Measurements from ENCODE around the gene VPS39. TPM values are rescaled to one million over a fixed set of nuclear protein-coding genes. Genes with fewer than 3 reads are reported as not detected.
"Not testable (repeated sequence)": the region's sequence is repeated elsewhere in the genome, so short reads cannot be mapped to it uniquely, and the experiment has no call there.

The VPS39 gene
- total RNA-seq = 10 to 100 TPM; 45.1 to 53.3 (median 48.3) TPM
- 35.5 TPM for polyA plus RNA-seq
- long read RNA-seq, donor 1, full-length matches to known transcripts = 79 of 112 reads
- long read RNA-seq, donor 1, partial matches to known transcripts = 21 of 112 reads
- long read RNA-seq, donor 1, other reads (novel, unspliced or antisense) = 12 of 112 reads
- long read RNA-seq, donor 2, full-length matches to known transcripts = 46 of 60 reads
- long read RNA-seq, donor 2, partial matches to known transcripts = 12 of 60 reads
- long read RNA-seq, donor 2, other reads (novel, unspliced or antisense) = 2 of 60 reads
- long read RNA-seq, donor 3, full-length matches to known transcripts = 152 of 206 reads
- long read RNA-seq, donor 3, partial matches to known transcripts = 31 of 206 reads
- long read RNA-seq, donor 3, other reads (novel, unspliced or antisense) = 23 of 206 reads
- long read RNA-seq, donor 4, full-length matches to known transcripts = 49 of 76 reads
- long read RNA-seq, donor 4, partial matches to known transcripts = 15 of 76 reads
- long read RNA-seq, donor 4, other reads (novel, unspliced or antisense) = 12 of 76 reads

GRCh38 chr15:42207674-42208579 lies at the start of gene VPS39:
VPS39 (minus strand) TSS chr15:42208304; CDS start chr15:42208153, 151 bp downstream.
- H3K9me3 ChIP-seq (ENCODE audit: control insufficient read depth, low read length) = no peaks in the 10 kb centered on the region
- H3K27ac ChIP-seq (ENCODE audit: low read length) = peak within 1 kb of the TSS; percentile 71
- peaks cover 8% of the 10 kb centered on the region for H3K4me1 ChIP-seq (ENCODE audit: control insufficient read depth, insufficient read depth, low read length)
- H3K4me3 ChIP-seq (ENCODE audit: low read length) = peak within 1 kb of the TSS; percentile 86
- no peaks in the 10 kb centered on the region for H3K27me3 ChIP-seq (ENCODE audit: control insufficient read depth, insufficient read depth)
- 2% methylated on average over 45 of the region's 45 CpGs for WGBS
- DNase-seq (peak; percentile 86 to 95 (median 94)), ATAC-seq (peak; percentile 98 to 99)
- intact Hi-C loops (cut with DNase I) = no loop called here

DNA sequence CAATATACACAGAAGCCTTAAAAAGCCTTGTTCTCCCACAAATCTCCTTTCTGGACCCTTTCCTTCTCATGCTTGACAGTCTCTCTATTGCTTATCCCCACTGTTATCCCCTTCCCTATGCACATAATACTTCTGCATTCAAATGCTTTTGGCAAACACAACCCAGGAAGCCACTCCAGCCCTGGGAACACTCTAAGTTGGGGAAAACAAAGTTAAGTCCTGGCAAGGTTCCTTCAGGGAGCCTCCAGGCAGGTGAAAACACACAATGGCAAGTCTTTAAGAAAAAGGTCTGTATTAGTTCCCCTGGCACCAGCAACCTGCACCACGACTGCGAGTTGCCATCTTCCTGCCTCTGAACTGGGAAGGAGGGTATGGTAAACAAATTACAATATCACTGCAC lies 45.2 kb upstream of the VPS39 start:
- 94% methylated on average over 2 of the region's 2 CpGs for WGBS
- intact Hi-C loops (cut with DNase I) = no loop called here
- DNase-seq = no peak

GRCh38 chr15:42240823-42241222 lies 32.7 kb upstream of the VPS39 start:
- 98% methylated on average over 1 of the region's 1 CpG for WGBS
- intact Hi-C loops (cut with DNase I) = no loop called here
- DNase-seq = no peak
- H3K4me3 ChIP-seq (ENCODE audit: low read length) = no peak overlapping the region
- H3K27me3 ChIP-seq (ENCODE audit: control insufficient read depth, insufficient read depth) = no peaks in the 10 kb centered on the region
- H3K27ac ChIP-seq (ENCODE audit: low read length) = no peak overlapping the region
- no peaks in the 10 kb centered on the region for H3K9me3 ChIP-seq (ENCODE audit: control insufficient read depth, low read length)
- no peak for ATAC-seq
- H3K4me1 ChIP-seq (ENCODE audit: control insufficient read depth, insufficient read depth, low read length) = no peaks in the 10 kb centered on the region

More for the DNA sequence above, 45.2 kb upstream of the VPS39 start:
- no peak overlapping the region for H3K27ac ChIP-seq (ENCODE audit: low read length)
- H3K4me1 ChIP-seq (ENCODE audit: control insufficient read depth, insufficient read depth, low read length) = no peaks in the 10 kb centered on the region
- no peak overlapping the region for H3K4me3 ChIP-seq (ENCODE audit: low read length)
- ATAC-seq = no peak
- H3K27me3 ChIP-seq (ENCODE audit: control insufficient read depth, insufficient read depth) = no peaks in the 10 kb centered on the region
- no peaks in the 10 kb centered on the region for H3K9me3 ChIP-seq (ENCODE audit: control insufficient read depth, low read length)

GRCh38 chr15:42239528-42240182 lies 31.6 kb upstream of the VPS39 start:
- no peak for ATAC-seq
- no peak for DNase-seq
- Histone ChIP-seq H3K27me3 (ENCODE audit: control insufficient read depth, insufficient read depth) (no peaks in the 10 kb centered on the region), H3K27ac (ENCODE audit: low read length) (no peak overlapping the region), H3K9me3 (ENCODE audit: control insufficient read depth, low read length) (no peaks in the 10 kb centered on the region), H3K4me1 (ENCODE audit: control insufficient read depth, insufficient read depth, low read length) (no peaks in the 10 kb centered on the region), H3K4me3 (ENCODE audit: low read length) (no peak overlapping the region)
- intact Hi-C loops (cut with DNase I) = no loop called here

- WGBS = 86% methylated on average over 2 of the region's 2 CpGs
- no peak for ATAC-seq
Observed at GRCh38 chr15:42233107-42233506, 25.0 kb upstream of the VPS39 start.

GRCh38 chr15:42232606-42233005 lies 24.5 kb upstream of the VPS39 start:
- H3K27me3 ChIP-seq (ENCODE audit: control insufficient read depth, insufficient read depth) = no peaks in the 10 kb centered on the region
- no peak for DNase-seq
- no peak overlapping the region for H3K27ac ChIP-seq (ENCODE audit: low read length)
- no peak overlapping the region for H3K4me3 ChIP-seq (ENCODE audit: low read length)
- no peak for ATAC-seq
- 77% methylated on average over 5 of the region's 5 CpGs for WGBS
- no peaks in the 10 kb centered on the region for H3K4me1 ChIP-seq (ENCODE audit: control insufficient read depth, insufficient read depth, low read length)
- no peaks in the 10 kb centered on the region for H3K9me3 ChIP-seq (ENCODE audit: control insufficient read depth, low read length)
- intact Hi-C loops (cut with DNase I) = no loop called here

More at GRCh38 chr15:42233107-42233506, 25.0 kb upstream of the VPS39 start:
- no peaks in the 10 kb centered on the region for H3K27me3 ChIP-seq (ENCODE audit: control insufficient read depth, insufficient read depth)
- no peaks in the 10 kb centered on the region for H3K9me3 ChIP-seq (ENCODE audit: control insufficient read depth, low read length)
- intact Hi-C loops (cut with DNase I) = no loop called here
- no peak overlapping the region for H3K27ac ChIP-seq (ENCODE audit: low read length)
- no peaks in the 10 kb centered on the region for H3K4me1 ChIP-seq (ENCODE audit: control insufficient read depth, insufficient read depth, low read length)
- H3K4me3 ChIP-seq (ENCODE audit: low read length) = no peak overlapping the region
- no peak for DNase-seq

DNA sequence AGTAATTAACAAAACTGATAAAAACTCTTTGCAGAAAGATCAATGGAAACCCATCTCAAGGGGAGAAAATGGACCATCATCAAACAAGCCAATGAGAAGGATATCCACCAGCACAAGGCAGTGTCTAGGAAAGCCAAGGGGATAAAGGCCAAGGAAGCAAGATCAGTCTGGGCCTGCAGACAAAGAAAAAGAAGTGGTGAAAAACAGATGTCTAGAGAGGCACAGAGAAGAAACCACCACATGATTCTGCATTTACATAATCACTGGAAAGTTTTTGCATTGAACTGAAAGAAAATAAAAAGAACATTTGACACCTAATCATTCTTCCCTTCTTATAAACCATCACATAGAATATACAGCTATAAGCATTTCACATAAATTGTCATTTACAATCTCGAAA lies 23.0 kb upstream of the VPS39 start:
- intact Hi-C loops (cut with DNase I) = no loop called here
- DNase-seq (no peak), ATAC-seq (no peak)
- Histone ChIP-seq H3K9me3 (ENCODE audit: control insufficient read depth, low read length) (no peaks in the 10 kb centered on the region), H3K4me3 (ENCODE audit: low read length) (no peak overlapping the region), H3K4me1 (ENCODE audit: control insufficient read depth, insufficient read depth, low read length) (no peaks in the 10 kb centered on the region), H3K27ac (ENCODE audit: low read length) (no peak overlapping the region), H3K27me3 (ENCODE audit: control insufficient read depth, insufficient read depth) (no peaks in the 10 kb centered on the region)
- WGBS = 94% methylated on average over 1 of the region's 1 CpG

DNA sequence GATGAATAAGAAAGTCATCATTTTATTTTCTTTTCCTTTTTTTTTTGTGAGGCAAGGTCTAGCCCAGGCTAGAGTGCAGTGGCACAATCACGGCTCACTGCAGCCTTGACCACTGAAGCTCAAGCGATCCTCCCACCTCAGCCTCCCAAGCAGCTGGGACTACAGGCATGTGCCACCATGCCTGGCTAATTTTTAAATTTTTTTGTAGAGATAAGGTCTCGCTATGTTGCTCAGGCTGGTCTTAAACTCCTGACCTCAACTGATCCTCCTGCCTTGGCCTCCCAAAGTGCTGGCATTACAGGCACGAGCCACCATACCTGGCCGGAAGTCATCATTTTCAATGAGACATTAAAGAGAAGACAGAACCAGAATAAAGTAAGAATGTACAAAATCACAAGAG lies 20.9 kb upstream of the VPS39 start:
- H3K4me3 ChIP-seq (ENCODE audit: low read length); H3K27me3 ChIP-seq (ENCODE audit: control insufficient read depth, insufficient read depth); ATAC-seq; intact Hi-C loops (cut with DNase I); H3K4me1 ChIP-seq (ENCODE audit: control insufficient read depth, insufficient read depth, low read length); DNase-seq; H3K9me3 ChIP-seq (ENCODE audit: control insufficient read depth, low read length); H3K27ac ChIP-seq (ENCODE audit: low read length): not testable (repeated sequence)
- WGBS = 90% methylated on average over 5 of the region's 5 CpGs

GRCh38 chr15:42228036-42228435 lies 19.9 kb upstream of the VPS39 start:
- no peaks in the 10 kb centered on the region for H3K4me1 ChIP-seq (ENCODE audit: control insufficient read depth, insufficient read depth, low read length)
- H3K27ac ChIP-seq (ENCODE audit: low read length) = no peak overlapping the region
- H3K27me3 ChIP-seq (ENCODE audit: control insufficient read depth, insufficient read depth) = no peaks in the 10 kb centered on the region
- DNase-seq = no peak
- H3K9me3 ChIP-seq (ENCODE audit: control insufficient read depth, low read length) = no peaks in the 10 kb centered on the region
- no peak for ATAC-seq
- H3K4me3 ChIP-seq (ENCODE audit: low read length) = no peak overlapping the region
- intact Hi-C loops (cut with DNase I) = no loop called here
- 60% methylated on average over 1 of the region's 1 CpG for WGBS

DNA sequence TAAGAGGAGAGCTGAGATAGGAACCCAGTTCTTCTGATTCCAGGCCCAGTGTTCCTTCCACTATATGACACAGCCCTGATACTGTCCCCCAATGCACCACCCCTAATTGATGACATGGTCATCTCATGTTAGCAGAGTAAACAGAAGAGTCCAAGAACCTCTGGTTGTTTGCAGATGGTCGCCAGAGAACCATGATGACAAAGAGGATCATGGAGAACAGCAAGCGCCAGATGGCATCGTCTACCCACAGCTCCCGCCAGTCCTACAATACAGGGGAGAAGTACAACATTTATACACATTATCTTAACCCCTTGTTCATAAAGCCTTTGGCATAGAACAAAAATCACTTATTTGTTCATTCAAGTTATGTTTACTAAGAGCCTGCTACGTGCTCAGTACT lies 18.5 kb upstream of the VPS39 start:
- Histone ChIP-seq H3K4me1 (ENCODE audit: control insufficient read depth, insufficient read depth, low read length) (no peaks in the 10 kb centered on the region), H3K27ac (ENCODE audit: low read length) (no peak overlapping the region), H3K27me3 (ENCODE audit: control insufficient read depth, insufficient read depth) (no peaks in the 10 kb centered on the region), H3K4me3 (ENCODE audit: low read length) (no peak overlapping the region), H3K9me3 (ENCODE audit: control insufficient read depth, low read length) (no peaks in the 10 kb centered on the region)
- DNase-seq (no peak), ATAC-seq (no peak)
- WGBS = 94% methylated on average over 5 of the region's 5 CpGs
- intact Hi-C loops (cut with DNase I) = no loop called here
